ENCODE measurements around the gene MS4A4E.

MS4A4E gene

GRCh38 chr11:60175860-60176275 lies 67.1 kb downstream of the MS4A4E start:
- H3K36me3 ChIP-seq (ENCODE audit: low read length) = no peaks in the 10 kb centered on the region
- H3K4me3 ChIP-seq (ENCODE audit: insufficient read depth, low read length, poor library complexity, severe bottlenecking) = no peak overlapping the region
- H3F3A ChIP-seq (ENCODE audit: insufficient read depth) = no peaks in the 10 kb centered on the region
- H3K9me2 ChIP-seq (replicated peaks; ENCODE audit: insufficient read depth, low read length) = no peaks in the 10 kb centered on the region
- H4K20me1 ChIP-seq (ENCODE audit: low read depth, low read length) = no peaks in the 10 kb centered on the region
- no peaks in the 10 kb centered on the region for H3K9me3 ChIP-seq (ENCODE audit: insufficient read depth, low read length)
- H3K27me3 ChIP-seq (ENCODE audit: low read length) = no peaks in the 10 kb centered on the region
- H3K27ac ChIP-seq (ENCODE audit: low read depth, low read length) = no peak overlapping the region
- TF ChIP-seq EZH2phosphoT487 (conservative IDR thresholded peaks at IDR 0.05; ENCODE audit: low read length) (no peak), CTCF (IDR thresholded peaks at IDR 0.05; ENCODE audit: insufficient read depth, low read length, poor library complexity, severe bottlenecking) (no peak)
- H3K9ac ChIP-seq (ENCODE audit: low read length) = no peak overlapping the region
- no peak overlapping the region for H3K4me2 ChIP-seq (ENCODE audit: low read depth, low read length, poor library complexity, severe bottlenecking)
- H3K79me2 ChIP-seq (ENCODE audit: insufficient read depth, low read length) = no peaks in the 10 kb centered on the region
- H2AFZ ChIP-seq (ENCODE audit: low read depth, low read length, severe bottlenecking) = no peak overlapping the region

- Histone ChIP-seq H3K27me3 (ENCODE audit: low read length) (no peaks in the 10 kb centered on the region), H3K9me3 (ENCODE audit: insufficient read depth, low read length) (peaks cover 13% of the 10 kb centered on the region), H3K4me2 (ENCODE audit: low read depth, low read length, poor library complexity, severe bottlenecking) (no peak overlapping the region), H4K20me1 (ENCODE audit: low read depth, low read length) (no peaks in the 10 kb centered on the region), H3K4me3 (ENCODE audit: insufficient read depth, low read length, poor library complexity, severe bottlenecking) (no peak overlapping the region), H3K9me2 (replicated peaks; ENCODE audit: insufficient read depth, low read length) (no peaks in the 10 kb centered on the region), H3F3A (ENCODE audit: insufficient read depth) (no peaks in the 10 kb centered on the region), H3K79me2 (ENCODE audit: insufficient read depth, low read length) (no peaks in the 10 kb centered on the region), H3K36me3 (ENCODE audit: low read length) (no peaks in the 10 kb centered on the region), H3K27ac (ENCODE audit: low read depth, low read length) (no peak overlapping the region), H2AFZ (ENCODE audit: low read depth, low read length, severe bottlenecking) (no peak overlapping the region), H3K9ac (ENCODE audit: low read length) (no peak overlapping the region)
- no peak for TF ChIP-seq EZH2phosphoT487 (conservative IDR thresholded peaks at IDR 0.05; ENCODE audit: low read length)
- TF ChIP-seq CTCF (IDR thresholded peaks at IDR 0.05; ENCODE audit: insufficient read depth, low read length, poor library complexity, severe bottlenecking) = no peak
These were observed 70.9 kb downstream of the MS4A4E start for GRCh38 chr11:60172011-60172410.

- no peaks in the 10 kb centered on the region for H3K9me2 ChIP-seq (replicated peaks; ENCODE audit: insufficient read depth, low read length)
- no peak overlapping the region for H3K27ac ChIP-seq (ENCODE audit: low read depth, low read length)
- TF ChIP-seq EZH2phosphoT487 (conservative IDR thresholded peaks at IDR 0.05; ENCODE audit: low read length) (no peak), CTCF (IDR thresholded peaks at IDR 0.05; ENCODE audit: insufficient read depth, low read length, poor library complexity, severe bottlenecking) (no peak)
- no peak overlapping the region for H3K4me3 ChIP-seq (ENCODE audit: insufficient read depth, low read length, poor library complexity, severe bottlenecking)
- no peaks in the 10 kb centered on the region for H3K36me3 ChIP-seq (ENCODE audit: low read length)
- no peak overlapping the region for H2AFZ ChIP-seq (ENCODE audit: low read depth, low read length, severe bottlenecking)
- no peaks in the 10 kb centered on the region for H3K27me3 ChIP-seq (ENCODE audit: low read length)
- H3K9ac ChIP-seq (ENCODE audit: low read length) = no peak overlapping the region
- H3K79me2 ChIP-seq (ENCODE audit: insufficient read depth, low read length) = no peaks in the 10 kb centered on the region
- H3F3A ChIP-seq (ENCODE audit: insufficient read depth) = no peaks in the 10 kb centered on the region
- no peaks in the 10 kb centered on the region for H4K20me1 ChIP-seq (ENCODE audit: low read depth, low read length)
- H3K9me3 ChIP-seq (ENCODE audit: insufficient read depth, low read length) = peaks cover 13% of the 10 kb centered on the region
- no peak overlapping the region for H3K4me2 ChIP-seq (ENCODE audit: low read depth, low read length, poor library complexity, severe bottlenecking)
These were observed 72.4 kb downstream of the MS4A4E start for GRCh38 chr11:60170566-60170965.

All from SU-DHL-6 (cell line).